M059J (cell line): ENCODE measurements around the gene FAM168B. TPM values are rescaled to one million over a fixed set of nuclear protein-coding genes. Genes with fewer than 3 reads are reported as not detected.

Source experiments
- DNase-seq: peaks from one replicate; pipeline ENCODE4 v3.0.0-alpha.2; 2012; ENCODE audit warnings: low read depth
- total RNA-seq: library from RNA; depleted of rRNA; stranded (reverse); fragments of >200 nt; shearing (Covaris generic); gene quantifications from 2 replicates; pipeline ENCODE4 v1.2.3, GENCODE V29; 2014; rRNA removed

Gene FAM168B
- total RNA-seq, 1 experiment from 2014 or later, result 92.4 TPM

DNA sequence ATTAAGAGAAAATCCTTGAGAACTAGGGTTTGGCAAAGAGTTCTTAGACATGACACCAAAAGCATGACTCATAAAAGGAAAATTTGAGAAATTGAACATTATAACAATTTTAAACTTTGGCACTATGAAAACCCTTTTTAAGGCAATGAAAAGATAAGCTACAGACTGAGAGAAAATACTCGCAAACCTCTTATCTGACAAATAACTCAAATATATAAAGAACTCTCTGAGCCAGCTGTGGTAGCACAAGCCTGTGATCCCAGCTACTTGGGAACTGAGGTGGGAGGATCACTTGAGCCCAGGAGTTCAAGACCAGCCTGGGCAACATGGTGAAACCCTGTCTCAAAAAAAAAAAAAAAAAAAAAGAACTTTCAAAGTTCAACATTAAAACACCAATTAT is 70.5 kb downstream of the FAM168B start:
- DNase-seq, result no peak

DNA sequence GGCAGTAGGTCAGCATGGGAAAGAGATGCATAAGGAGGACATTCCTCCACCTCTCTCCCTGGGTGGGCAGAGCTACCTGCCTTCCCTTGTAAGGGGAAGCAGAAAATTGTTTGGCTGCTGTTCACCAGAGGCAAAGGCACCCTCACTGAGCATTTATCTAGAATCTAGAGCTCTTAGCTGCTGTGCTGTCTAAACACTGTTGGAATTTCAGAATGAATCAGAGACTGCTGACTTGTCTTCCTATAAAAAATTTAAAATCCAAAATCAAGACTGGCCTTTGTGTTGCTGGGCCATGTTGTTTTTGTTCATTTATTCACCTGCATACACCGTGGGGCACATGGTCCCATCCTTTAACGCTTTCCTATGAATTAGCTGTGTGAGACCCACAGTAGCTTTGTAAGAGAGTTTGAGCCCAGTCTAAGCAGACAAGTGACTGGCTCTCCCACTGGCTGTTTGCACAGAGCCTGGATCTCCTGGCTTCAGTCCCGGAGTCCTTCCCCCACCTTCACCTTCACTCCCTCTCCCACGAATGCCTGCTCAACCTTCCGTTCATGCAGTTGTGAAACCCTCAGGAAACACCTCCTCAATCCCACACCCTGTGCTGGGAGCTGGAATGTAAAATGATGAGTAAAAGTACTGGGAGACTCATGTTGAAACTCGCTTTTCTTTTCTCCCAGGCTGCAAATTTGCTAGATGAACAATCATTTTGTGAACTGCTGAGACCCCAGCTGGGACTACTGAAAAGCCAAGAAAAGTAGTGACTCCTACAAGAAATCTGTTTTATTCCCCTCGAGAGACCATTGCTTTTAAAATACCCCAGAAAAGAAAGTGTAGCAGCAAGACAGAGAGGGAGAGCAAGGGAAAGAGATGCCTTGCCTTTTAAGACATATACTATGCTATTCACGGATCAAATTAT is 76.2 kb downstream of the FAM168B start:
- DNase-seq, result peak; percentile 19

DNA sequence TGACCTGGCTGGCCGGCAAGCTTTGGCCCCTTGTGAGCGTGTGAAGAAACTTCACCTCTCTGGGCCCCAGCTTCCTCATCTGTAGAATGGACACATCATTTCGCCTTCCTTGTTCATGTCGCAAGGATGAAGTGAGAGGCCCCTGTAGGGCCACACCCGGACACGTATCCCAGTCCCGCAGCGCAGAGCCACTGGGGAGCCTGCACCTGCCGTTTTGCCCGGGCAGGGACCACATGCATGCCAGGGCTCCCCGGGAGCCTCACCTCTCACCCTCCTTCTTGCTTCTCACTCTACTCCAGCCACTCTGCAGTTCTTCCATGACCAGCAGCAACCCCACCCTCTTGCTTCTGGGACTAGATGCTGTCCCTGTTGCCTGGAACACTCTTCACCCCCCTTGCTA is 77.5 kb downstream of the FAM168B start:
- no peak for DNase-seq

DNA sequence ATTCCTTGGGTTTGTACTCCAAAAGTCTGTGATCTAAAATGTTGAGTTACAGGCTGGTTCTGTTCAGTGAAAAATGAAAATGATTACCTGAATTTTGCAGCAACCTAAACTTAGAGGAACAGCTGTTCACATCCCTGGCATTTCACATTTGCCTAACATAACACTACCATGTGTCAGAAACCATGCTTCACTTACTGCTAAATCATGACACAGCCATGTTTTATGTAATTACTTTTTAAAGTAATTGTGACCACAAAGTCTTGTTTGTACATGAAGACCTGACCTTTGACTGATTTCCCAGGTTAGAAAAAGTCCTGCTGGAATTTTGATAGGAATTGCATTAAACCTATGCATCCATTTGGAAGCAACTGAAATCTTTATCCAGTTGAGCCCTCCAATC is 79.1 kb downstream of the FAM168B start:
- DNase-seq, result no peak

DNA sequence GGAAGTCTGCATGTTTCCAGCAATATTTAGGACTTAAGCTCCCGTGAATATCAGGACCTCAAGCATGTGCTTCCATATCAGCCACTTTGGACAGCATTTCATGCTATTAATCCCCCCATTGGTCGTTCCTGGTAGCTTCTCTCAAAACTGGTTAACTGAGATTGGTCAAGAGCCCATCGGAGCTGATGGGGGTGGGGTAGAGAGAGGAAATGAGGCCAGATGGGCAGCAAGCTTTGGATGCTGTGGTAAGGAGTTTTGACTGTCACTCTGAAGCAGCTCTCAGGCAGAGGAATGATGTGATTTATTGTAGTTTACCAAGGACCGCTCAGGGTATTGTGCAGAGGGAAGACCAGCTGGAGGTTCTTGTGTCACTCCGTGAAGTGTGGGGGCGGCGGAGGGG is 81.8 kb downstream of the FAM168B start:
- DNase-seq, result no peak

DNA sequence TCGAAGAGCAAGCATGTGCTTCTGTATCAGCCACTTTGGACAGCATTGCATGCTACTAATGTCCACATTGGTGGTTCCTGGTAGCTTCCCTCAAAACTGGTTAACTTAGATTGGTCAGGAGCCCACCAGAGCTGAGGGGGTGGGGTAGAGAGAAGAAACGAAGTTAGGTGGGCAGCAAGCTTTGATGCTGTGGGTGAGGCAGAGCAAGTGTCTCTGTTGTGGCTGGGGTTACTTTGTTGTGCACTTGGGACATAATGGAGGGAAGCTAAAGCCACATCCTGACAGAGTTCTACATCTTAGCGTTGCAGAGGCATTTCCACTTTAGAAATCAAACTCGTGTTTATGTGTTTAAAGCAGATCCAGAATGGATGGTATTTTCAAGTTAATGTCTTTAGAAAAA is 82.7 kb downstream of the FAM168B start:
- DNase-seq, result no peak

DNA sequence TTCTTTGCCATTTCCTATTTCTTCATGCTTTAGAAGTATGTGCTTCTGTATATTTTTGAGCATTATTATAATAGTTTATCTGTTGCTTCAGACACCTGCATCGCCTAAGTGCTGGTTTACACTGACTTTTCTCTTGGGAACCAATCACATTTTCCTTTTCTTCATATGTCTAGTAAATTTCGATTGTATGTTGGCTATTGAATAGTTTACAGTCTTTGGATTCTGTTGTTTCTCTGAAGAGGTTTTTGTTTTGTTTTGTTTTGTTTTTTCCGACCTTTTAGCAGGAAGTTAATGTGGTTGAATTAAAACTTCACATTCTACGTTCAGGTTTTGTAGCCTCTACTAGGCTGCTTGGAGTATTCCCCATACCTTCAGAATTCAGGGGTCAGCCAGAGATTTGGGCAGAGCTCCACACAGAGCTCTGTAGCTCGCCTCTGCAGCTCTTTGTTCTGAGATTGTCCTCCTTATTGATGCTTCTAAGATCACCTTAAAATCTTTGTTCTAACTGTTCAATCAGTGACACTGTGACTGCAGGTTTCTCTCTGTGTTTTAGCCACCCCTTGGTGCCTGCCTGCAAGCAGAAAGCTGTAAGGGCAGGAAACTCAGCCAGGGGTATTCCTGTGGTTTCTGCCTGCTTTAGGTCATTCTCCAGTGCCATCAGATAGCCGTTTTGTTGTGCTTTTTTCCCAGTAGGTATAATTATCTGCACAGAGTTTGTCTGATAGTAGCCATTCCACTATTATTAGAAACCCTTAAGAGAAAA is 83.4 kb downstream of the FAM168B start:
- DNase-seq, result no peak

DNA sequence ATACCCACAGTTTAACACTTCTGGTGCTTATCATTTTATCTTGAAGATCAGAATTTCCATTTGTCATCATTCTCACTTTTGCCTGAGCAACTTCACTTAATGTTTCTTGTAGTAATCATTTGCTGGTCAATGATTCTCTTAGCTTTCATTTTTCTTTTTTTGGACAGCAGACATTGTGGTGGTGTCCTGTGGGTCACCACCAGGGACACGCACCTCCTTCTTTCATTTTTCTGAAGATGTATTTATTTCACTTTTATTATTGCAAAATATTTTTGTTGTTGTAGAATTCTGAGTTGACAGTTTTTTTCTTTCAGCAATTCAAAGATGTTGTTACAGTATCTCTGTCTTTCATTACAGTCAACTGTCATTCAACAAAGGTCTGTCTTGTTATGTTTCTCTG is 84.3 kb downstream of the FAM168B start:
- DNase-seq, result no peak

DNA sequence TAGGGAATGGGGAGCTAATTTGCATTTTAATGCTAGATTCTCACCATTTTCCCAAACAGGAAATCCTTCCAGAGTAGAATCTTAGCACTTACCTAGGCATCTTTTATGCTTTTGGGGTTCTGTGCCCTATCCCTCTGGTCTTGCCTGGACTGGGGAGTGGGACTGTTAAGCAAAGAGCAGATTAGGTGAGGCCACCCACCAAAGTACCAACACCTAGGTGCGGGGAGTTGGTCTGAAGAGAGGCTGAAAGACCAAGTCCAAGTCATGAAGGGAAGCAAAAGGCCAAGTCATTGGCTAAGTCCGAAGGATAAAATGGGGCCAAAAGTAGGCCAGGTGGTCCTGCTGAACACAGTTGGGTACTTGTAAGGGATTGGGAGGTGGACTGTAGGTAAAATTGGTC is 86.7 kb downstream of the FAM168B start:
- no peak for DNase-seq

DNA sequence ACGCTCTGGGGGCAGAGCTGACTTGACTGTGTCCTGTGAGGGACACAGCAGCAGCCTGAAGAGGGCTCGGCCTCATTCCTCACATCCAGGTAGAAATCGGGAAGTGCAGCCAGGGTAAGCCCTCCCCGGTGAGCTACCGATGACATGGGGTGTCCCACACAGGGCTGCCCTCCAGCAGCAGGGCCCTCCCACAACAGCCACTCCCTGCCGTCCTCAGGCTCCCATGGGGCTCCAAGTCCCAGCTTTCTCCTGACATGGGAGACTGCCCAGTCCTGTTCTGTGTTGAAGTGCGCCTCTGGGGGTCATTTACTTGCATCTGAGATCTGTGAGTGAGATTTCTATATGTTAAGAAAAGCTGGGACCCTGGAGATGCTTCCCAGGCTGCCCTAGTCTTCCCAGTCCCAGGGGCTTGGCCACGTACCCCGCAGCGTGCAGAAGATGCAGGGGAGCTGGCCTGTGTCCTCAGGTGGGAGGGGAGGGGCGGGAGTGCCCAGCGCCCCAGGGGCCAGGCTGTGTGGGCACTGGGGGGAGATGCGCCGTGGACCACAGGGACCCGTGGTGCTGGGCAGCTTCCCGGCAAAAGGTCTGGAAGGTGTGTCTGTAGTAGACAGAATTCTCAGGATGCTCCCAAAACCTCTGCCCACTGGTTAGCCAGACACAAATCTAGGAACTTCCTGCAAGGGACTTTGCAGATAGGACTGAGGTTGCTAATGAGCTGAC is 87.9 kb downstream of the FAM168B start:
- DNase-seq, result no peak

DNA sequence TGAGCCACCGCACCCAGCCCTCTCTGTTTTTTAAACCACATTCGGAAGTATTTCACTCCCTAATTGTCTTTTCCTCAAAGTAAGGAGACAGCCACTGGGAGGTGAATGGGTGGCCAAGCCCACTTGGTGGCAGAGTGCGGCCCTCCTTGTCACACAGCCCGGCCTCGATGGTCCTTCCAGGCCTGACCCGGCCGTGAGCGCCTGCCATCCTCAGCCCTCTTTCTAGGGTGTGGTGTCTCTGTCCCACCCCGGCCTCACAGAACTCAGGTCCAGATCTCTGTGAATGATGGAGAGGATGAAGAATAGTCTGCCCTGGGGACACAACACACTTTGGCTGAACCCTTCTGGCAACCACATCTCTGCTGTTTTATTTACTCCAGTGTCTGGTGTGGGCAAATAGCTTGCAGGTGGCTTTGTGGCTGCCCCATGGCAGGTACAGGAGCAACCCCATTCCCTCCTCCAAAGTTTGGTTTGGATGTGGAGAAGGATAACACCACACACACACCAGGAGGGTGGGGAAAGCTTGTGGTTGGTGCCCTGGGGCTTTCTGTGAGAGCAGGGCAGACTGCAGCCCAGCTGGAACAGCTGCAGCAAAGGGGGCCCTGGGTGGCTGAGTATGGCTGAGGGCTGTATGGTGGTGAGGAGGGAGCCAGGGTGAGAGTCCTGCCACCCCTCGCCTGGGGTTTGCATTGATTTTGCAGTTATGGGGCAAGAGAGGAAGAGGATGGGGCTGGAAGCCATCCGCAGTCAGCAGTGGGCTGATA is 88.6 kb downstream of the FAM168B start:
- no peak for DNase-seq

DNA sequence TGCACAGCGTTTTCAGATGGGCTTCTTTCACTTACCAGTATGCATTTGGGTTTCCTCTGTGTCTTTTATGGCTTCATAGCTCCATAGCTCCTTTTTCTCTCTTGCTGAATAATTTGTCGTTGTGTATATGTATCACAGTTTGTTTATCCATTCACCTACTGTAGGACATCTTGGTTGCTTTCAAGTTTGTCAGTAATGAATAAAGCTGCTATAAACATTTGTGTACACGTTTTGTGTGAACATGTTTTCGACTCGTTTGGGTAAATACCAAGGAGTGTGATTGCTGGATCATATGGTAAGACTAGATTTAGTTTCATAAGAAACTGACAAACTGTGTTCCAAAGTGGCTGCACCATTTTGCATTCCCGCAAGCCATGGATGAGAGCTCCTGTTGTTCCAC is 94.7 kb downstream of the FAM168B start:
- DNase-seq, result no peak

Other genes with a start within 250 kb of the FAM168B start
- gene PLEKHB2, start 11.9 kb upstream of the FAM168B start, total RNA-seq, result 116 and 139 TPM in 2 replicates
- gene POTEE, start 116.1 kb upstream of the FAM168B start, total RNA-seq, result 0.05 TPM in 1 of 2 replicates, not detected in the other